HCT116 (cell line): ENCODE results near the gene CDK8. TPM values are rescaled to one million over a fixed set of nuclear protein-coding genes. Genes with fewer than 3 reads are reported as not detected.

Experiments
- ATAC-seq: fragments of 200-7000 bp; cut with Tn5 transposase; 2 replicates; pipeline ENCODE4 v1.9.1; 2020; ENCODE audit warnings: mild to moderate bottlenecking, moderate library complexity
- BruUV-seq: library from RNA; stranded (reverse); fragments of 400-500 nt; replicated peaks from 2 replicates; lab custom pipeline; 2021; lab: Mats Ljungman, UMichigan
- CTCF ChIA-PET: fragments of 300-600 bp; sonication (Branson Sonifier 250); formaldehyde crosslinking; loops from one replicate; lab custom pipeline; 2021; ENCODE audit warnings: antibody characterized with exemption; lab: Charles Lee
- POLR2A ChIA-PET: fragments of 300-600, 350-600 bp; sonication (Branson Sonifier 250); formaldehyde crosslinking; loops from one replicate; lab custom pipeline; 2021; ENCODE audit warnings: antibody characterized with exemption; lab: Charles Lee
- RAD21 ChIA-PET, 2 experiments: fragments of 300-600 bp; sonication (Branson Sonifier 250); formaldehyde crosslinking; loops; one replicate each; lab custom pipeline; 2023; ENCODE audit warnings: low total read pairs in 2 of 2; ENCODE audit not compliant: uncharacterized antibody in 2 of 2, unreplicated experiment in 2 of 2, low non-redundant PET in 1 of 2; lab: Charles Lee
- DNase-seq: peaks from one replicate; pipeline ENCODE4 v3.0.0-alpha.2; 2010; ENCODE audit warnings: low read depth, low spot score
- H2AFZ ChIP-seq: fragments of 200-600 bp; shearing (Covaris generic), sonication (generic); 2 replicates; pipeline ENCODE4 v1.6.1; 2017; ENCODE audit warnings: low read depth, mixed run types, mixed read lengths, antibody characterized with exemption, low read length; ENCODE audit not compliant: poor library complexity, severe bottlenecking
- H3K27ac ChIP-seq: 2 replicates; pipeline ENCODE4 v1.5.1; 2012; ENCODE audit warnings: low read depth, low read length
- H3K27me3 ChIP-seq: fragments of 200-600 bp; sonication (generic); 2 replicates; pipeline ENCODE4 v1.6.1; 2016; ENCODE audit warnings: mixed run types, low read length, mixed read lengths; ENCODE audit not compliant: insufficient read depth
- H3K36me3 ChIP-seq, 2 experiments: fragments of 200-500 bp in 1 of 2; fragments of 200-600 bp in 1 of 2; sonication (Bioruptor generic) in 1 of 2; sonication (generic) in 1 of 2; 2 replicates each; pipeline versions ENCODE4 v1.5.1 to v1.6.1; 2014 to 2016; ENCODE audit warnings: low read length in 2 of 2, inconsistent platforms in 1 of 2, mixed read lengths in 1 of 2, mixed run types in 1 of 2; ENCODE audit not compliant: insufficient read depth in 2 of 2, control insufficient read depth in 1 of 2
- H3K4me1 ChIP-seq, 2 experiments: fragments of 200-600 bp in 1 of 2; sonication (generic) in 1 of 2; 2 replicates each; pipeline versions ENCODE4 v1.5.1 to v1.6.1; 2012 to 2017; ENCODE audit warnings: low read length in 2 of 2, inconsistent platforms in 1 of 2, mild to moderate bottlenecking in 1 of 2, mixed read lengths in 1 of 2, mixed run types in 1 of 2, moderate library complexity in 1 of 2; ENCODE audit not compliant: insufficient read depth in 2 of 2, control insufficient read depth in 1 of 2
- H3K4me2 ChIP-seq: fragments of 200-600 bp; sonication (generic); 2 replicates; pipeline ENCODE4 v1.6.1; 2017; ENCODE audit warnings: mixed run types, low read length, mixed read lengths
- H3K4me3 ChIP-seq, 2 experiments: fragments of 200-600 bp in 1 of 2; sonication (generic) in 1 of 2; replicated peaks in 1 of 2; 2 replicates each; pipeline ENCODE4 v1.5.1; 2011 to 2016; ENCODE audit warnings: low read length in 2 of 2, control low read depth in 1 of 2, low read depth in 1 of 2, mild to moderate bottlenecking in 1 of 2, mixed read lengths in 1 of 2, mixed run types in 1 of 2
- H3K79me2 ChIP-seq: fragments of 200-600 bp; sonication (generic); 2 replicates; pipeline ENCODE4 v1.6.1; 2017; ENCODE audit warnings: mild to moderate bottlenecking, mixed run types, low read length, moderate library complexity, mixed read lengths; ENCODE audit not compliant: insufficient read depth
- H3K9ac ChIP-seq: fragments of 200-600 bp; sonication (generic); 2 replicates; pipeline ENCODE4 v1.6.1; 2016; ENCODE audit warnings: low read length, mixed read lengths
- H3K9me2 ChIP-seq: fragments of 200-600 bp; sonication (generic), shearing (Covaris generic); 2 replicates; pipeline ENCODE4 v1.6.1; 2017; ENCODE audit warnings: mixed run types, mild to moderate bottlenecking, moderate library complexity; ENCODE audit not compliant: insufficient read depth
- H3K9me3 ChIP-seq, 2 experiments: fragments of 200-500 bp in 1 of 2; fragments of 200-600 bp in 1 of 2; sonication (Bioruptor generic) in 1 of 2; sonication (generic) in 1 of 2; 2 replicates each; pipeline ENCODE4 v1.6.1; 2014 to 2017; ENCODE audit warnings: low read length in 2 of 2, mixed read lengths in 2 of 2, inconsistent platforms in 1 of 2, low read depth in 1 of 2, mild to moderate bottlenecking in 1 of 2, mixed run types in 1 of 2, moderate library complexity in 1 of 2; ENCODE audit not compliant: control insufficient read depth in 1 of 2, insufficient read depth in 1 of 2
- H4K20me1 ChIP-seq: fragments of 200-600 bp; sonication (generic), shearing (Covaris generic); 2 replicates; pipeline ENCODE4 v1.6.1; 2017; ENCODE audit warnings: mixed run types, mild to moderate bottlenecking, moderate library complexity; ENCODE audit not compliant: insufficient read depth
- CBX3 ChIP-seq: IDR thresholded peaks from 2 replicates; pipeline ENCODE4 v1.6.1; 2012; ENCODE audit warnings: low read depth
- CEBPB ChIP-seq: IDR thresholded peaks from 2 replicates; pipeline ENCODE4 v1.6.1; 2012; ENCODE audit warnings: low read depth
- EZH2 ChIP-seq: fragments of 200-600 bp; sonication (generic); IDR thresholded peaks from 2 replicates; pipeline ENCODE4 v1.6.1; 2017; ENCODE audit warnings: antibody characterized with exemption, mixed run types
- EZH2phosphoT487 ChIP-seq: fragments of 200-600 bp; IDR thresholded peaks from 2 replicates; pipeline ENCODE4 v1.6.1; 2018; ENCODE audit warnings: antibody characterized with exemption, borderline replicate concordance
- POLR2A ChIP-seq: IDR thresholded peaks from 2 replicates; pipeline ENCODE4 v1.7.0; 2011; ENCODE audit warnings: borderline replicate concordance; ENCODE audit not compliant: insufficient read depth, insufficient read length; ENCODE audit errors: extremely low read depth
- POLR2AphosphoS5 ChIP-seq: IDR thresholded peaks from 2 replicates; pipeline ENCODE4 v1.6.1; 2011; ENCODE audit warnings: mild to moderate bottlenecking, low read depth, low read length, moderate library complexity
- SRF ChIP-seq: IDR thresholded peaks from 2 replicates; pipeline ENCODE4 v1.6.1; 2012; ENCODE audit warnings: low read depth
- YY1 ChIP-seq: IDR thresholded peaks from 2 replicates; pipeline ENCODE4 v1.6.1; 2011; ENCODE audit warnings: low read length, low read depth, moderate library complexity, mild to moderate bottlenecking; ENCODE audit not compliant: insufficient replicate concordance; ENCODE audit errors: extremely low read depth
- ZNF274 ChIP-seq: fragments of 200-500 bp; sonication (Bioruptor generic); IDR thresholded peaks from 2 replicates; pipeline ENCODE4 v1.6.1; 2014; ENCODE audit warnings: mild to moderate bottlenecking, low read depth, low read length, inconsistent platforms
- intact Hi-C: fragments of 100-400 bp; cut with micrococcal nuclease; formaldehyde crosslinking; loops from 2 replicates; pipeline ENCODE4 v1.10.0; 2022
- total RNA-seq: library from RNA; stranded (reverse); gene quantifications from one replicate; pipeline ENCODE4 v1.2.1, GENCODE V29; 2021; ENCODE audit not compliant: unreplicated experiment
- TF ChIP-seq, protein P1 (sequence below): IDR thresholded peaks from 2 replicates; pipeline ENCODE4 v1.6.1; 2012
- TF ChIP-seq, protein P2 (sequence below), 3 experiments: fragments of 200-600 bp in 1 of 3; sonication (generic) in 1 of 3; IDR thresholded peaks in 2 of 3; conservative IDR thresholded peaks in 1 of 3; 2 replicates each; pipeline ENCODE4 v1.5.1; 2012 to 2017; ENCODE audit warnings: low read depth in 2 of 3, low read length in 2 of 3, antibody characterized with exemption in 1 of 3, borderline replicate concordance in 1 of 3, control low read depth in 1 of 3, mild to moderate bottlenecking in 1 of 3, mixed read lengths in 1 of 3, mixed run types in 1 of 3, moderate library complexity in 1 of 3; ENCODE audit not compliant: insufficient read depth in 1 of 3
- TF ChIP-seq, protein P3 (sequence below): IDR thresholded peaks from 2 replicates; pipeline ENCODE4 v1.6.1; 2012; ENCODE audit warnings: low read depth
- TF ChIP-seq, protein P4 (sequence below): IDR thresholded peaks from 2 replicates; pipeline ENCODE4 v1.6.1; 2012

CDK8 gene
- total RNA-seq, 1 experiment from 2014 or later = 23.8 TPM

DNA sequence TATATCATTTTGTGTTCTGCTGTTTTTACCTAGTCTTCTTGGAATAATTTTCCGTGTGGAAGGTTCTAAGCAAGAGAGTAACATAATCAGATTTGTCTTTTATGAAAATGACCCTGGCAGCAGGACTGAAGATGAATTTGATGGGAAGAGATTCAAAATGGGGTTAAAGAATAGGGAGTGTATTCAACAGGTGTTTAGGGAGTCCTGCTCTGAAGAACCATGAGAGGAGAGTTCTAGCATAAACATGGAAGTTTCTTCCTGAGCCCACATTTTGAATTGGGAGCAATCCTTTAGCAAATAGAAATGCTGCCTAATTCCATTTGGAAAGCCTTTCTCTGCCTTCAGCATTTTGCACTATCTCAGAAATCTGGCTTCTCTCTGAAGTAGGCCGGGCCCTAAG lies 127.0 kb downstream of the CDK8 start:
- CTCF ChIA-PET = no interaction called here
- no TSS peak for BruUV-seq
- Histone ChIP-seq H3K9me3 (no peaks in the 10 kb centered on the region), H3K27me3 (no peaks in the 10 kb centered on the region), H3K4me2 (no peak overlapping the region), H3K79me2 (no peaks in the 10 kb centered on the region), H4K20me1 (no peaks in the 10 kb centered on the region), H3K36me3 (no peaks in the 10 kb centered on the region), H2AFZ (no peak overlapping the region), H3K9me2 (no peaks in the 10 kb centered on the region), H3K4me1 (no peaks in the 10 kb centered on the region), H3K9ac (no peak overlapping the region), H3K27ac (no peak overlapping the region), H3K4me3 (no peak overlapping the region)
- TF ChIP-seq, protein P1, sequence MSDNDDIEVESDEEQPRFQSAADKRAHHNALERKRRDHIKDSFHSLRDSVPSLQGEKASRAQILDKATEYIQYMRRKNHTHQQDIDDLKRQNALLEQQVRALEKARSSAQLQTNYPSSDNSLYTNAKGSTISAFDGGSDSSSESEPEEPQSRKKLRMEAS = no peak
- TF ChIP-seq, protein P2, sequence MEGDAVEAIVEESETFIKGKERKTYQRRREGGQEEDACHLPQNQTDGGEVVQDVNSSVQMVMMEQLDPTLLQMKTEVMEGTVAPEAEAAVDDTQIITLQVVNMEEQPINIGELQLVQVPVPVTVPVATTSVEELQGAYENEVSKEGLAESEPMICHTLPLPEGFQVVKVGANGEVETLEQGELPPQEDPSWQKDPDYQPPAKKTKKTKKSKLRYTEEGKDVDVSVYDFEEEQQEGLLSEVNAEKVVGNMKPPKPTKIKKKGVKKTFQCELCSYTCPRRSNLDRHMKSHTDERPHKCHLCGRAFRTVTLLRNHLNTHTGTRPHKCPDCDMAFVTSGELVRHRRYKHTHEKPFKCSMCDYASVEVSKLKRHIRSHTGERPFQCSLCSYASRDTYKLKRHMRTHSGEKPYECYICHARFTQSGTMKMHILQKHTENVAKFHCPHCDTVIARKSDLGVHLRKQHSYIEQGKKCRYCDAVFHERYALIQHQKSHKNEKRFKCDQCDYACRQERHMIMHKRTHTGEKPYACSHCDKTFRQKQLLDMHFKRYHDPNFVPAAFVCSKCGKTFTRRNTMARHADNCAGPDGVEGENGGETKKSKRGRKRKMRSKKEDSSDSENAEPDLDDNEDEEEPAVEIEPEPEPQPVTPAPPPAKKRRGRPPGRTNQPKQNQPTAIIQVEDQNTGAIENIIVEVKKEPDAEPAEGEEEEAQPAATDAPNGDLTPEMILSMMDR (IDR thresholded peaks at IDR 0.05 in 2 of 3, conservative IDR thresholded peaks at IDR 0.05 in 1 of 3; ENCODE audit: borderline replicate concordance in 1 of 3, insufficient read depth in 1 of 3, low read depth in 2 of 3, low read length in 2 of 3) = no peak
- TF ChIP-seq YY1 = no peak
- TF ChIP-seq EZH2 = no peak
- no peak for TF ChIP-seq CEBPB
- TF ChIP-seq EZH2phosphoT487 = no peak
- TF ChIP-seq SRF = no peak
- no peak for TF ChIP-seq POLR2A
- no peak for TF ChIP-seq ZNF274
- TF ChIP-seq, protein P3, sequence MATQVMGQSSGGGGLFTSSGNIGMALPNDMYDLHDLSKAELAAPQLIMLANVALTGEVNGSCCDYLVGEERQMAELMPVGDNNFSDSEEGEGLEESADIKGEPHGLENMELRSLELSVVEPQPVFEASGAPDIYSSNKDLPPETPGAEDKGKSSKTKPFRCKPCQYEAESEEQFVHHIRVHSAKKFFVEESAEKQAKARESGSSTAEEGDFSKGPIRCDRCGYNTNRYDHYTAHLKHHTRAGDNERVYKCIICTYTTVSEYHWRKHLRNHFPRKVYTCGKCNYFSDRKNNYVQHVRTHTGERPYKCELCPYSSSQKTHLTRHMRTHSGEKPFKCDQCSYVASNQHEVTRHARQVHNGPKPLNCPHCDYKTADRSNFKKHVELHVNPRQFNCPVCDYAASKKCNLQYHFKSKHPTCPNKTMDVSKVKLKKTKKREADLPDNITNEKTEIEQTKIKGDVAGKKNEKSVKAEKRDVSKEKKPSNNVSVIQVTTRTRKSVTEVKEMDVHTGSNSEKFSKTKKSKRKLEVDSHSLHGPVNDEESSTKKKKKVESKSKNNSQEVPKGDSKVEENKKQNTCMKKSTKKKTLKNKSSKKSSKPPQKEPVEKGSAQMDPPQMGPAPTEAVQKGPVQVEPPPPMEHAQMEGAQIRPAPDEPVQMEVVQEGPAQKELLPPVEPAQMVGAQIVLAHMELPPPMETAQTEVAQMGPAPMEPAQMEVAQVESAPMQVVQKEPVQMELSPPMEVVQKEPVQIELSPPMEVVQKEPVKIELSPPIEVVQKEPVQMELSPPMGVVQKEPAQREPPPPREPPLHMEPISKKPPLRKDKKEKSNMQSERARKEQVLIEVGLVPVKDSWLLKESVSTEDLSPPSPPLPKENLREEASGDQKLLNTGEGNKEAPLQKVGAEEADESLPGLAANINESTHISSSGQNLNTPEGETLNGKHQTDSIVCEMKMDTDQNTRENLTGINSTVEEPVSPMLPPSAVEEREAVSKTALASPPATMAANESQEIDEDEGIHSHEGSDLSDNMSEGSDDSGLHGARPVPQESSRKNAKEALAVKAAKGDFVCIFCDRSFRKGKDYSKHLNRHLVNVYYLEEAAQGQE = no peak
- TF ChIP-seq CBX3 = no peak
- TF ChIP-seq, protein P4, sequence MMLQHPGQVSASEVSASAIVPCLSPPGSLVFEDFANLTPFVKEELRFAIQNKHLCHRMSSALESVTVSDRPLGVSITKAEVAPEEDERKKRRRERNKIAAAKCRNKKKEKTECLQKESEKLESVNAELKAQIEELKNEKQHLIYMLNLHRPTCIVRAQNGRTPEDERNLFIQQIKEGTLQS = no peak
- no peak for TF ChIP-seq POLR2AphosphoS5
- RAD21 ChIA-PET = no interaction called here
- DNase-seq (no peak), ATAC-seq (no peak)
- intact Hi-C loops = no loop called here
- POLR2A ChIA-PET = no interaction called here
